ENCODE data around the gene ACSM4. TPM values are rescaled to one million over a fixed set of nuclear protein-coding genes. Genes with fewer than 3 reads are reported as not detected.
A peak's percentile ranks its signal among the peaks of the same experiment; 100 is the strongest.

ACSM4 gene
- total and polyA plus RNA-seq, 8 donors: not detected

DNA sequence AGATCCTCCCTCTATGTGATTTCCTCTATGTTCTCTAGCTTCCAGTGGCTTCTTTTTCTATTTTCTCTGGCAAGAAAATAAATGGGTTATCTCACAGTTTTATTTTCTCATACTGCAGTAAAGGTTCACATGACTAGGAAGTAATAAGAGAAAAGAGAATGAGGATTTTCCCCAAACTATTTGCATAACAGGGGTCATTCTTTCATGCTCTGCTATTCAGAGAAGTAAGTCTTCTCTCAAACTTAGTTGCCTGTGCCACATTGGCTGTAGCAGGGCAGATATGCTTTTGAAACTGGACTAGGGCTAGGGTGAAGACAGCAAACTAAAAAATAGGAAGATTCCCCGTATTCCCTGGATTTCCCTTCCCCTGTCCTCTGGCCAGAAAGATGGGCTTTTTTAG, 57.4 kb downstream of the ACSM4 start:
- Histone ChIP-seq H3K27ac (no peak overlapping the region), H3K9me3 (no peaks in the 10 kb centered on the region), H3K4me1 (no peaks in the 10 kb centered on the region), H3K36me3 (no peaks in the 10 kb centered on the region), H3K27me3 (no peaks in the 10 kb centered on the region), H3K4me3 (no peak overlapping the region)
- ATAC-seq (no peak), FAIRE-seq (no peak), DNase-seq (no peak)
- WGBS, 2 donors: 80 to 82% methylated on average over 1 of the region's 1 CpG
- intact Hi-C loops (cut with DNase I): no loop called here
- TF ChIP-seq, protein P1, sequence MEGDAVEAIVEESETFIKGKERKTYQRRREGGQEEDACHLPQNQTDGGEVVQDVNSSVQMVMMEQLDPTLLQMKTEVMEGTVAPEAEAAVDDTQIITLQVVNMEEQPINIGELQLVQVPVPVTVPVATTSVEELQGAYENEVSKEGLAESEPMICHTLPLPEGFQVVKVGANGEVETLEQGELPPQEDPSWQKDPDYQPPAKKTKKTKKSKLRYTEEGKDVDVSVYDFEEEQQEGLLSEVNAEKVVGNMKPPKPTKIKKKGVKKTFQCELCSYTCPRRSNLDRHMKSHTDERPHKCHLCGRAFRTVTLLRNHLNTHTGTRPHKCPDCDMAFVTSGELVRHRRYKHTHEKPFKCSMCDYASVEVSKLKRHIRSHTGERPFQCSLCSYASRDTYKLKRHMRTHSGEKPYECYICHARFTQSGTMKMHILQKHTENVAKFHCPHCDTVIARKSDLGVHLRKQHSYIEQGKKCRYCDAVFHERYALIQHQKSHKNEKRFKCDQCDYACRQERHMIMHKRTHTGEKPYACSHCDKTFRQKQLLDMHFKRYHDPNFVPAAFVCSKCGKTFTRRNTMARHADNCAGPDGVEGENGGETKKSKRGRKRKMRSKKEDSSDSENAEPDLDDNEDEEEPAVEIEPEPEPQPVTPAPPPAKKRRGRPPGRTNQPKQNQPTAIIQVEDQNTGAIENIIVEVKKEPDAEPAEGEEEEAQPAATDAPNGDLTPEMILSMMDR (IDR thresholded peaks at IDR 0.05): no peak

DNA sequence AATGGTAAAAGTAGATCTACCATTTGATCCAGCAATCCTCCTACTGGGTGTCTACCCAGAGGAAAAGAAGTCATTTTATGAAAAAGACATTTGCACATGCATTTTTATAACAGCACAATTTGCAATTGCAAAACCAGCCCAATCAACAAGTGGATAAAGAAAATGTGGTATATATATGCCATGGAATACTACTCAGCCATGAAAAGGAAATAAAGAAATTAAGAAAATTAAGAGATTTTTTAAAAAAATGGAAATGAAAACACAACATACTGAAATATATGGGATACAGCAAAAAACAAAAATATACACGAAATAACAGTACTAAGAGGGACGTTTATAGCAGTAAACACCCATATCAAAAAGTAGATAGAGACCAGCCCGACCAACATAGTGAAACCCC, 58.9 kb downstream of the ACSM4 start:
- no peak overlapping the region for H3K27ac ChIP-seq
- no peaks in the 10 kb centered on the region for H3K9me3 ChIP-seq
- WGBS, 2 donors: 57 to 76% methylated on average over 3 of the region's 3 CpGs
- no peaks in the 10 kb centered on the region for H3K4me1 ChIP-seq
- FAIRE-seq: no peak
- ATAC-seq: no peak
- H3K36me3 ChIP-seq: no peaks in the 10 kb centered on the region
- intact Hi-C loops (cut with DNase I): no loop called here
- TF ChIP-seq, protein P1 (IDR thresholded peaks at IDR 0.05): no peak
- no peak for DNase-seq
- H3K4me3 ChIP-seq: no peak overlapping the region
- H3K27me3 ChIP-seq: no peaks in the 10 kb centered on the region

DNA sequence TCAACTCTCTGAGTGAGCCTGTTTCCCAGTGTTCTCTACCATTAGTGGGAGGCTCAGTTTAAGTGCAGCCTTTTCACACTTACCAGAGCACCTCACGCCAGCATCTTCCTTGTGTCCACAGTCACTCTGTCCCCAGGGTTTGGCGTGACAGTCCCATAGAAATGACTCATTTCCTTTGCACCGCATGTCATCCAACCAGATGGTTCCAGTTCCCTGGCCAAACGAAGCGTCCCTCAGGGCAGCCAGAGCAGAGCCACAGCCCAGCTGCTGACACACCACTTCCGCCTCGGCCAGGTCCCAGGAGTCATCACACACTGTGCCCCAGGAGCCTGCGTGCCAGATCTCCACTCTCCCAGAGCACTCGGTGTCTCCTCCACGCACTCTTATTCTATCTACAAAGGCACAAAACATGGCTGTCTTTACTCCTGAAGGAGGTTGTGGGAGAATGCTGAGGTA, 65.4 kb downstream of the ACSM4 start:
- DNase-seq (no peak), ATAC-seq (no peak), FAIRE-seq (no peak)
- no peaks in the 10 kb centered on the region for H3K9me3 ChIP-seq
- intact Hi-C loops (cut with DNase I): no loop called here
- H3K27me3 ChIP-seq: no peaks in the 10 kb centered on the region
- H3K27ac ChIP-seq: no peak overlapping the region
- TF ChIP-seq, protein P1 (IDR thresholded peaks at IDR 0.05): no peak
- no peaks in the 10 kb centered on the region for H3K36me3 ChIP-seq
- no peak overlapping the region for H3K4me3 ChIP-seq
- 66 to 75% methylated on average over 10 of the region's 10 CpGs for WGBS, 2 donors
- no peaks in the 10 kb centered on the region for H3K4me1 ChIP-seq

DNA sequence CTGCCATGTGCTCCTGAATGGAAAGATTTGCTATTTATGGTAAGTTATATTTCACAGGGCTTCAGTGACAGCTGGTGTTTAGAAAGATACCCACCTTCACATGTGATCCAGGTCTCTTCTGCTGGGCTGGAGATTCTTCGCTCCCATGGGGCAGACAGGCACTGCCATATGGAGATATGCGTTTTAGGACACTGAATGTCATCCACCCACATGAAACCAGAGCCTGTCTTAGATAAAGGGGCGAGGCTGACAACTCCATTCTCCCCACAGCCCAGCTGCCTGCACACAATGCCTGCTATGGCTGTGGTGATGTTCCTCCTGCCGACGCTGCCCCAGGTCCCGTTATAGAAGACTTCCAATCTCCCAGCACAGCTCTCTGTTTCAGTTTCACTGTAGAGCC, 69.4 kb downstream of the ACSM4 start:
- Histone ChIP-seq H3K4me3 (no peak overlapping the region), H3K36me3 (no peaks in the 10 kb centered on the region), H3K27ac (no peak overlapping the region), H3K4me1 (no peaks in the 10 kb centered on the region), H3K27me3 (no peaks in the 10 kb centered on the region), H3K9me3 (no peaks in the 10 kb centered on the region)
- FAIRE-seq (no peak), ATAC-seq (no peak), DNase-seq (no peak)
- TF ChIP-seq, protein P1 (IDR thresholded peaks at IDR 0.05): no peak
- 72 to 75% methylated on average over 6 of the region's 6 CpGs for WGBS, 2 donors
- intact Hi-C loops (cut with DNase I): no loop called here

DNA sequence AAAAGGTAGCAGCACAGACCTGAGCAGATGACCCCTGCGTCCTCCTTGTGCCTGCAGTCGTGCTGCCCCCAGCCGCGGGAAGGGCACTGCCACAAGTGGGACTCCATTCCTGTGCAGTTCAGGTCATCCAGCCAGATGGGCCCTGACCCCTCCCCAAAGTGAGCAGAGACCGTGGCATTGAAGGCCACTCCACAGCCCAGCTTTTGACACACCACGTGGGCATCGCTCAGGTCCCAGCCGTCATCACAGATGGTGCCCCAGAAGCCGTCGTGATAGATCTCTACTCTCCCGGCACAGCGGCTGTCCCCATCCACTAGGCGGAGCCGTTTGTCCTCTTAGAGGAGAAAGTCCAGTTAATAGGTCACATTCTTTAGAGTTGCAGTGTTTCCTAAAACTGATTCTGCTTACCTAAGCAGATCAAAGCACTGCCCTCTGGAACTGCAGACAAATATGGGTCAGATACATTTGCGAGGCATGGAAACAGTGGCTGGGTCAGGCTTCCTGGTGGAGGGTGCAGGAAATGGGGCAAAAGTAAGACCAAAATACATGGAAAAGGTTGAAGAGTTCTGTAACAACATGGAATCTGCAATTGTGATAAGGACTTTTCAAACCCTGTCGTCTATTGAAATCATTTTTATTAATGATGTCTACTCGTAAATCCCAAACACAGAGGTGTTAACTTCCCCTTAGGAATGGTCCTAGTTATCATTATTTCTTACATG, 70.7 kb downstream of the ACSM4 start:
- Histone ChIP-seq H3K36me3 (no peaks in the 10 kb centered on the region), H3K27me3 (no peaks in the 10 kb centered on the region), H3K27ac (no peak overlapping the region), H3K9me3 (no peaks in the 10 kb centered on the region), H3K4me1 (no peaks in the 10 kb centered on the region), H3K4me3 (no peak overlapping the region)
- TF ChIP-seq, protein P1 (IDR thresholded peaks at IDR 0.05): peak in 3 of 4 donors; percentile 24 to 38 (median 36)
- DNase-seq (peak; percentile 41 to 71 (median 50)), FAIRE-seq (no peak), ATAC-seq (peak; percentile 72 to 89 (median 83))
- intact Hi-C loops (cut with DNase I): no loop called here
- 25% methylated on average over 17 of the region's 17 CpGs for WGBS, 2 donors

All from pancreas (tissue), 10 donors.